HG02840 (cell line): ENCODE measurements around the gene ZC2HC1C.

Source experiments
- ATAC-seq: cut with Tn5 transposase; IDR thresholded peaks from one replicate; pipeline ENCODE4 v1.9.1; 2021; ENCODE audit warnings: mild to moderate bottlenecking, moderate library complexity, moderate number of reproducible peaks; ENCODE audit not compliant: unreplicated experiment, low FRiP score

The ZC2HC1C gene

GRCh38 chr14:75128596-75128990 lies 59.2 kb downstream of the ZC2HC1C start:
- no peak for ATAC-seq
